Sigmoid colon (tissue), 4 donors: ENCODE results near the gene CD9.

Source experiments
- CTCF ChIP-seq, 4 experiments: fragments of 450-650 bp in 3 of 4; fragments of 200-600 bp in 1 of 4; IDR thresholded peaks; one replicate each; pipeline ENCODE4 v1.5.1; 2016 to 2019; ENCODE audit warnings: antibody characterized with exemption in 4 of 4, mild to moderate bottlenecking in 3 of 4, moderate library complexity in 2 of 4
- EP300 ChIP-seq, 4 donors: sonication (generic); formaldehyde crosslinking; IDR thresholded peaks; one replicate each; pipeline ENCODE4 v1.6.1; 2017; ENCODE audit warnings: antibody characterized with exemption in 4 of 4
- POLR2A ChIP-seq, 2 donors: fragments of 450-650 bp; IDR thresholded peaks; one replicate each; pipeline ENCODE4 v1.6.1; 2016; ENCODE audit warnings: antibody characterized with exemption in 2 of 2, mild to moderate bottlenecking in 2 of 2, moderate library complexity in 2 of 2
- POLR2AphosphoS5 ChIP-seq, 4 donors: sonication (generic); formaldehyde crosslinking; IDR thresholded peaks; one replicate each; pipeline ENCODE4 v1.6.1; 2017; ENCODE audit warnings: antibody characterized with exemption in 4 of 4

DNA sequence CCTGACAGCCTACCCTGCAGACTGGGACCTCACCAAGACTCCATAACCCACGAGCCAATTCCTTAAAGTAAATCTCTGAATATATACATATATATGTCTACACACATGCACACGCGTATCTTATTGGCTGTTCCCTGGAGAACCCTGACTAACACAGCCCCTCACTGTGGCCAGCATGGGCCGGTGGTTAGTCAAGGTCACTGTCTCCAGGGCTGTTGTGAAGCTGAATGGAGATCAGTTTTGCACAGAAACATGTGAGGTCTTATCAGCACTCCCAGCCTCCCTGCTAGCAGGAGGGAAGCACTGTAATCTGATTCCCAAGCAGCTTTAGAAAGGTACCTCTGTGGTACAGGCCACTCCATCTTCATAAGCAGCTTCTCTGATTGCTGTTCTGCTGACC lies 63.7 kb downstream of the CD9 start:
- TF ChIP-seq POLR2AphosphoS5 (IDR thresholded peaks at IDR 0.05) = no peak
- no peak for TF ChIP-seq CTCF (IDR thresholded peaks at IDR 0.05)
- no peak for TF ChIP-seq POLR2A (IDR thresholded peaks at IDR 0.05)
- TF ChIP-seq EP300 (IDR thresholded peaks at IDR 0.05) = no peak
